K562 (cell line): Measurements from ENCODE around the gene ARHGAP29.

Experiments
- BMI1 ChIP-seq: fragments of 150-350 bp; IDR thresholded peaks from 2 replicates; pipeline ENCODE4 v1.6.1; 2014; ENCODE audit warnings: low read length
- CTCF ChIP-seq, 3 experiments: IDR thresholded peaks in 2 of 3; conservative IDR thresholded peaks in 1 of 3; 2 replicates each; pipeline ENCODE4 v1.5.1; 2011 to 2012; ENCODE audit warnings: low read length in 3 of 3, mild to moderate bottlenecking in 3 of 3, control low read depth in 2 of 3, improper control_type of control experiment in 1 of 3, inconsistent platforms in 1 of 3, low read depth in 1 of 3, mixed read lengths in 1 of 3, moderate library complexity in 1 of 3; ENCODE audit not compliant: insufficient read depth in 2 of 3
- NBN ChIP-seq: fragments of 450-650 bp; IDR thresholded peaks from 2 replicates; pipeline ENCODE4 v1.6.1; 2016; ENCODE audit warnings: low read depth, mild to moderate bottlenecking
- POLR2A ChIP-seq: fragments of 450-650 bp; conservative IDR thresholded peaks from 2 replicates; pipeline ENCODE4 v1.6.1; 2016
- POLR2AphosphoS5 ChIP-seq: IDR thresholded peaks from 2 replicates; pipeline ENCODE4 v1.6.1; 2011; ENCODE audit warnings: mild to moderate bottlenecking, low read depth, low read length, moderate library complexity; ENCODE audit not compliant: control insufficient read depth, insufficient read depth
- TF ChIP-seq, protein P1 (sequence below): fragments of 250-450 bp; sonication (Bioruptor Pico); IDR thresholded peaks from 2 replicates; pipeline ENCODE4 v1.5.0; 2021
- TF ChIP-seq, protein P2 (sequence below): IDR thresholded peaks from 2 replicates; pipeline ENCODE4 v1.6.1; 2011; ENCODE audit warnings: borderline replicate concordance, low read depth, mild to moderate bottlenecking, moderate library complexity, low read length; ENCODE audit not compliant: insufficient read depth, poor library complexity, severe bottlenecking

DNA sequence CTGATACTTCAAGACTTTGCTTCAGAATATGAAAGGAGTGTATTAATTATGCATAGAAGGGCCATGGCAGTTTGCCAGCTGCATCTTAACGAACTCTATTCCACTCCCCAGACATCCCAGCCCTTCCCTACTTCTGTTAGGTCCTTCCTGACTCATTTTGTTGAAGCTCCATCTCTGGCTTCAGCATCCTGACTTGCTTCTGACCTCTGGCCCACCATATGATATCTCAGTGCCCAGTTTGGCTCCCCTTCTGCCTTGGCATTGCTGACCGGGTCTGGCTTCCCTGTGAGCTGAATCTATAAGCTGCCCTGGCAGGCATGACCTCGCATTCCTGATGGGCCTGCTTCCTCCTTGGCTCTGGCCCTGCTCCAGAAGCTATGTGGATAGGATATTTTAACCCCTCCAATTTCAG lies 27.6 kb upstream of the ARHGAP29 start:
- TF ChIP-seq, protein P1, sequence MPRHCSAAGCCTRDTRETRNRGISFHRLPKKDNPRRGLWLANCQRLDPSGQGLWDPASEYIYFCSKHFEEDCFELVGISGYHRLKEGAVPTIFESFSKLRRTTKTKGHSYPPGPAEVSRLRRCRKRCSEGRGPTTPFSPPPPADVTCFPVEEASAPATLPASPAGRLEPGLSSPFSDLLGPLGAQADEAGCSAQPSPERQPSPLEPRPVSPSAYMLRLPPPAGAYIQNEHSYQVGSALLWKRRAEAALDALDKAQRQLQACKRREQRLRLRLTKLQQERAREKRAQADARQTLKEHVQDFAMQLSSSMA (CRISPR knock-in tag) = no peak
- TF ChIP-seq NBN (no peak), POLR2AphosphoS5 (no peak), BMI1 (no peak), CTCF (IDR thresholded peaks at IDR 0.05 in 2 of 3, conservative IDR thresholded peaks at IDR 0.05 in 1 of 3; ENCODE audit: insufficient read depth in 2 of 3, low read depth in 1 of 3, low read length in 3 of 3) (no peak), POLR2A (no peak)
- TF ChIP-seq, protein P2, sequence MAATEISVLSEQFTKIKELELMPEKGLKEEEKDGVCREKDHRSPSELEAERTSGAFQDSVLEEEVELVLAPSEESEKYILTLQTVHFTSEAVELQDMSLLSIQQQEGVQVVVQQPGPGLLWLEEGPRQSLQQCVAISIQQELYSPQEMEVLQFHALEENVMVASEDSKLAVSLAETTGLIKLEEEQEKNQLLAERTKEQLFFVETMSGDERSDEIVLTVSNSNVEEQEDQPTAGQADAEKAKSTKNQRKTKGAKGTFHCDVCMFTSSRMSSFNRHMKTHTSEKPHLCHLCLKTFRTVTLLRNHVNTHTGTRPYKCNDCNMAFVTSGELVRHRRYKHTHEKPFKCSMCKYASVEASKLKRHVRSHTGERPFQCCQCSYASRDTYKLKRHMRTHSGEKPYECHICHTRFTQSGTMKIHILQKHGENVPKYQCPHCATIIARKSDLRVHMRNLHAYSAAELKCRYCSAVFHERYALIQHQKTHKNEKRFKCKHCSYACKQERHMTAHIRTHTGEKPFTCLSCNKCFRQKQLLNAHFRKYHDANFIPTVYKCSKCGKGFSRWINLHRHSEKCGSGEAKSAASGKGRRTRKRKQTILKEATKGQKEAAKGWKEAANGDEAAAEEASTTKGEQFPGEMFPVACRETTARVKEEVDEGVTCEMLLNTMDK = no peak
